OCI-LY1 (cell line): ENCODE results near the gene LCNL1.

Experiments used
- H2AFZ ChIP-seq: fragments of 200-600 bp; sonication (generic), shearing (Covaris generic); 2 replicates; pipeline ENCODE4 v1.6.0; 2014; ENCODE audit warnings: antibody characterized with exemption, mild to moderate bottlenecking, low read length
- H3F3A ChIP-seq: fragments of 200-600 bp; sonication (generic), shearing (Covaris generic); 2 replicates; pipeline ENCODE4 v1.6.0; 2014; ENCODE audit warnings: mild to moderate bottlenecking, antibody characterized with exemption, low read length, moderate library complexity; ENCODE audit not compliant: insufficient read depth
- H3K27ac ChIP-seq: fragments of 200-600 bp; sonication (generic); 2 replicates; pipeline ENCODE4 v1.5.1; 2014; ENCODE audit warnings: low read length, mixed run types, mild to moderate bottlenecking, low read depth; ENCODE audit not compliant: poor library complexity, severe bottlenecking
- H3K27me3 ChIP-seq: fragments of 200-600 bp; sonication (generic); 2 replicates; pipeline ENCODE4 v1.6.0; 2014; ENCODE audit warnings: antibody characterized with exemption, mild to moderate bottlenecking, low read length, moderate library complexity; ENCODE audit not compliant: insufficient read depth
- H3K36me3 ChIP-seq: fragments of 200-600 bp; sonication (generic); 2 replicates; pipeline ENCODE4 v1.6.1; 2014; ENCODE audit warnings: mild to moderate bottlenecking, antibody characterized with exemption, low read length, moderate library complexity, mixed read lengths; ENCODE audit not compliant: insufficient read depth
- H3K4me1 ChIP-seq: fragments of 200-600 bp; sonication (generic); 2 replicates; pipeline ENCODE4 v1.5.1; 2014; ENCODE audit warnings: mild to moderate bottlenecking, low read length, moderate library complexity; ENCODE audit not compliant: insufficient read depth, severe bottlenecking
- H3K4me2 ChIP-seq: fragments of 200-600 bp; sonication (generic), shearing (Covaris generic); 2 replicates; pipeline ENCODE4 v1.6.1; 2014; ENCODE audit warnings: low read length
- H3K4me3 ChIP-seq: fragments of 200-600 bp; sonication (generic); 2 replicates; pipeline ENCODE4 v1.5.1; 2014; ENCODE audit warnings: low read length, low read depth, mild to moderate bottlenecking, mixed read lengths; ENCODE audit not compliant: poor library complexity, severe bottlenecking
- H3K79me2 ChIP-seq: fragments of 200-600 bp; shearing (Covaris generic); 2 replicates; pipeline ENCODE4 v1.6.1; 2016; ENCODE audit warnings: mixed run types, low read length, mixed read lengths; ENCODE audit not compliant: insufficient read depth
- H3K9ac ChIP-seq: fragments of 200-600 bp; sonication (generic), shearing (Covaris generic); 2 replicates; pipeline ENCODE4 v1.6.1; 2014; ENCODE audit warnings: mild to moderate bottlenecking, low read length, mixed read lengths
- H3K9me2 ChIP-seq: fragments of 200-600 bp; sonication (generic), shearing (Covaris generic); 2 replicates; pipeline ENCODE4 v1.6.1; 2014; ENCODE audit warnings: low read depth, mild to moderate bottlenecking, low read length, mixed read lengths
- H3K9me3 ChIP-seq: fragments of 200-600 bp; shearing (Covaris generic); 2 replicates; pipeline ENCODE4 v1.6.1; 2014; ENCODE audit warnings: low read length, mixed read lengths
- H4K20me1 ChIP-seq: fragments of 200-600 bp; sonication (generic), shearing (Covaris generic); 2 replicates; pipeline ENCODE4 v1.6.0; 2016; ENCODE audit warnings: mild to moderate bottlenecking, low read length; ENCODE audit not compliant: insufficient read depth
- CTCF ChIP-seq: fragments of 200-600 bp; sonication (generic), shearing (Covaris generic); IDR thresholded peaks from 2 replicates; pipeline ENCODE4 v1.5.1; 2017; ENCODE audit warnings: mild to moderate bottlenecking, antibody characterized with exemption, low read length, moderate library complexity, mixed read lengths
- EZH2 ChIP-seq: fragments of 200-600 bp; sonication (generic), shearing (Covaris generic); IDR thresholded peaks from 2 replicates; pipeline ENCODE4 v1.8.0; 2017; ENCODE audit warnings: borderline replicate concordance, mixed run types, mild to moderate bottlenecking, antibody characterized with exemption, low read length, moderate library complexity, mixed read lengths

Gene LCNL1

GRCh38 chr9:136963751-136964150 is 19.0 kb upstream of the LCNL1 start:
- H3K79me2 ChIP-seq, result no peaks in the 10 kb centered on the region
- TF ChIP-seq EZH2 (no peak), CTCF (no peak)
- H3K27ac ChIP-seq, result no peak overlapping the region
- H3K9me2 ChIP-seq, result no peaks in the 10 kb centered on the region
- H3K4me3 ChIP-seq, result no peak overlapping the region
- no peaks in the 10 kb centered on the region for H3K36me3 ChIP-seq
- peaks cover 5% of the 10 kb centered on the region for H3K4me1 ChIP-seq
- no peaks in the 10 kb centered on the region for H3K9me3 ChIP-seq
- no peaks in the 10 kb centered on the region for H4K20me1 ChIP-seq
- no peak overlapping the region for H3K4me2 ChIP-seq
- no peaks in the 10 kb centered on the region for H3F3A ChIP-seq
- H3K27me3 ChIP-seq, result peaks cover 19% of the 10 kb centered on the region; the same call in 1 of the 2 replicates
- H3K9ac ChIP-seq, result no peak overlapping the region
- no peak overlapping the region for H2AFZ ChIP-seq

- TF ChIP-seq EZH2, result no peak
- TF ChIP-seq CTCF, result no peak
- H3K4me3 ChIP-seq, result no peak overlapping the region
- peaks cover 19% of the 10 kb centered on the region; the same call in 1 of the 2 replicates for H3K27me3 ChIP-seq
- H3F3A ChIP-seq, result no peaks in the 10 kb centered on the region
- H3K27ac ChIP-seq, result no peak overlapping the region
- no peak overlapping the region for H3K9ac ChIP-seq
- H4K20me1 ChIP-seq, result no peaks in the 10 kb centered on the region
- H3K9me2 ChIP-seq, result no peaks in the 10 kb centered on the region
- H3K4me2 ChIP-seq, result no peak overlapping the region
- H3K79me2 ChIP-seq, result no peaks in the 10 kb centered on the region
- H3K9me3 ChIP-seq, result no peaks in the 10 kb centered on the region
- H3K36me3 ChIP-seq, result no peaks in the 10 kb centered on the region
- peaks cover 5% of the 10 kb centered on the region for H3K4me1 ChIP-seq
- no peak overlapping the region for H2AFZ ChIP-seq
Measured at GRCh38 chr9:136964171-136964689, 18.6 kb upstream of the LCNL1 start.

GRCh38 chr9:136964833-136965422 is 17.9 kb upstream of the LCNL1 start:
- H3K79me2 ChIP-seq, result no peaks in the 10 kb centered on the region
- no peak overlapping the region for H3K9ac ChIP-seq
- H3K9me2 ChIP-seq, result no peaks in the 10 kb centered on the region
- no peaks in the 10 kb centered on the region for H3K9me3 ChIP-seq
- H3F3A ChIP-seq, result no peaks in the 10 kb centered on the region
- H3K4me3 ChIP-seq, result no peak overlapping the region
- H2AFZ ChIP-seq, result no peak overlapping the region
- peaks cover 14% of the 10 kb centered on the region; the same call in 1 of the 2 replicates for H3K27me3 ChIP-seq
- no peak overlapping the region for H3K27ac ChIP-seq
- peaks cover 5% of the 10 kb centered on the region for H3K4me1 ChIP-seq
- H3K36me3 ChIP-seq, result no peaks in the 10 kb centered on the region
- H3K4me2 ChIP-seq, result no peak overlapping the region
- TF ChIP-seq EZH2 (no peak), CTCF (no peak)
- H4K20me1 ChIP-seq, result no peaks in the 10 kb centered on the region
